CD14-positive monocyte (primary cell): ENCODE results near the gene IGSF10. TPM values are rescaled to one million over a fixed set of nuclear protein-coding genes. Genes with fewer than 3 reads are reported as not detected.

ENCODE experiments used
- DNase-seq, 3 donors: peaks; one replicate each; pipeline ENCODE4 v3.0.0-alpha.2; 2011 to 2022
- H2AFZ ChIP-seq: 2 replicates; pipeline ENCODE4 v1.6.0; 2012; ENCODE audit warnings: mild to moderate bottlenecking, low read depth, low read length, inconsistent platforms; ENCODE audit not compliant: insufficient read depth, poor library complexity, severe bottlenecking
- H3K27ac ChIP-seq, 2 donors: 1 replicate in 1 of 2; 2 replicates in 1 of 2; pipeline ENCODE4 v1.5.1; 2012 to 2013; ENCODE audit warnings: low read length in 2 of 2, control low read depth in 1 of 2, inconsistent platforms in 1 of 2, low read depth in 1 of 2, mild to moderate bottlenecking in 1 of 2
- H3K27me3 ChIP-seq, 2 donors: one replicate each; pipeline versions ENCODE4 v1.6.0 to v1.6.1; 2011 to 2013; ENCODE audit warnings: low read length in 2 of 2; ENCODE audit not compliant: control insufficient read depth in 2 of 2, insufficient read depth in 2 of 2
- H3K36me3 ChIP-seq, 2 donors: replicated peaks in 1 of 2; 1 replicate in 1 of 2; 2 replicates in 1 of 2; pipeline versions ENCODE4 v1.5.1 to v1.6.1; 2012 to 2013; ENCODE audit warnings: low read length in 2 of 2, control low read depth in 1 of 2, inconsistent platforms in 1 of 2, mild to moderate bottlenecking in 1 of 2; ENCODE audit not compliant: insufficient read depth in 2 of 2, control insufficient read depth in 1 of 2
- H3K4me1 ChIP-seq, 2 donors: 1 replicate in 1 of 2; 2 replicates in 1 of 2; pipeline versions ENCODE4 v1.5.1 to v1.6.1; 2012 to 2013; ENCODE audit warnings: low read length in 2 of 2, control low read depth in 1 of 2, inconsistent platforms in 1 of 2, mild to moderate bottlenecking in 1 of 2, moderate library complexity in 1 of 2; ENCODE audit not compliant: insufficient read depth in 2 of 2, control insufficient read depth in 1 of 2
- H3K4me2 ChIP-seq: replicated peaks from 2 replicates; pipeline ENCODE3; 2012; ENCODE audit warnings: low read length, moderate library complexity, mild to moderate bottlenecking; ENCODE audit not compliant: poor library complexity, severe bottlenecking; ENCODE audit errors: extremely low read depth
- H3K4me3 ChIP-seq, 3 experiments: fragments of 200-600 bp in 1 of 3; sonication (generic) in 1 of 3; replicated peaks in 1 of 3; 1 replicate in 2 of 3; 2 replicates in 1 of 3; pipeline ENCODE4 v1.5.1; 2011 to 2013; ENCODE audit warnings: low read length in 3 of 3, mild to moderate bottlenecking in 3 of 3, control low read depth in 2 of 3, low read depth in 2 of 3, inconsistent platforms in 1 of 3, moderate library complexity in 1 of 3
- H3K79me2 ChIP-seq: 2 replicates; pipeline ENCODE4 v1.6.0; 2012; ENCODE audit warnings: mild to moderate bottlenecking, control low read depth, inconsistent platforms, low read length, moderate library complexity; ENCODE audit not compliant: insufficient read depth
- H3K9ac ChIP-seq: 2 replicates; pipeline ENCODE4 v1.6.0; 2017; ENCODE audit warnings: low read length, mild to moderate bottlenecking; ENCODE audit not compliant: insufficient read depth, poor library complexity, severe bottlenecking
- H3K9me3 ChIP-seq, 2 donors: replicated peaks in 1 of 2; 1 replicate in 1 of 2; 2 replicates in 1 of 2; pipeline versions ENCODE4 v1.5.1 to v1.6.1; 2012 to 2013; ENCODE audit warnings: low read length in 2 of 2, control low read depth in 1 of 2; ENCODE audit not compliant: control insufficient read depth in 1 of 2, insufficient read depth in 1 of 2
- H4K20me1 ChIP-seq: 2 replicates; pipeline ENCODE4 v1.6.0; 2012; ENCODE audit warnings: mild to moderate bottlenecking, low read length, control low read depth, moderate library complexity; ENCODE audit not compliant: insufficient read depth
- H3K27ac Mint-ChIP-seq, 7 donors: one replicate each; pipeline ENCODE4 v1.8.0; 2020; ENCODE audit warnings: mild to moderate bottlenecking in 7 of 7, mixed read lengths in 7 of 7, moderate library complexity in 6 of 7, inconsistent platforms in 2 of 7
- H3K27me3 Mint-ChIP-seq, 3 donors: one replicate each; pipeline ENCODE4 v1.8.0; 2021 to 2022; ENCODE audit warnings: low read depth in 3 of 3, mild to moderate bottlenecking in 3 of 3, mixed read lengths in 3 of 3, moderate library complexity in 3 of 3, inconsistent platforms in 1 of 3
- H3K36me3 Mint-ChIP-seq, 2 donors: one replicate each; pipeline ENCODE4 v1.8.0; 2020; ENCODE audit warnings: mixed read lengths in 2 of 2, inconsistent platforms in 1 of 2, mild to moderate bottlenecking in 1 of 2
- H3K4me1 Mint-ChIP-seq: one replicate; pipeline ENCODE4 v1.8.0; 2020; ENCODE audit warnings: mild to moderate bottlenecking, mixed read lengths
- H3K4me3 Mint-ChIP-seq, 2 donors: one replicate each; pipeline ENCODE4 v1.8.0; 2020; ENCODE audit warnings: mild to moderate bottlenecking in 2 of 2, mixed read lengths in 2 of 2, moderate library complexity in 1 of 2
- H3K9me3 Mint-ChIP-seq, 7 donors: one replicate each; pipeline ENCODE4 v1.8.0; 2020 to 2022; ENCODE audit warnings: mixed read lengths in 7 of 7, mild to moderate bottlenecking in 6 of 7, moderate library complexity in 6 of 7, inconsistent platforms in 2 of 7
- WGBS: methylation state at CpG from one replicate; pipeline ENCODE4 v1.1.5; 2013; ENCODE audit warnings: missing lambda C conversion rate; ENCODE audit not compliant: insufficient coverage; 5-methylcytosine and 5-hydroxymethylcytosine counted together
- intact Hi-C, 2 donors: fragments of 100-400 bp; cut with micrococcal nuclease; formaldehyde crosslinking; loops; one replicate each; pipeline versions ENCODE4 v1.15.0 to v1.15.1; 2023
- polyA plus RNA-seq, 3 donors: library from polyadenylated mRNA; depleted of rRNA in 1 of 3; unstranded in 2 of 3; stranded (reverse) in 1 of 3; fragments of 300-500 nt in 2 of 3; fragments of >200 nt in 1 of 3; fragmentation: Illumina TruSeq in 2 of 3; gene quantifications; 1 replicate in 2 of 3; 2 replicates in 1 of 3; pipeline ENCODE4 v1.2.3, GENCODE V29; 2012 to 2021
- TF ChIP-seq, protein P1 (sequence below): fragments of 200-600 bp; IDR thresholded peaks from one replicate; pipeline ENCODE4 v1.8.0; 2022; ENCODE audit warnings: antibody characterized with exemption, mild to moderate bottlenecking

The IGSF10 gene
- polyA plus RNA-seq, 3 donors: 0.05 to 0.29 TPM; not detected in 1

DNA sequence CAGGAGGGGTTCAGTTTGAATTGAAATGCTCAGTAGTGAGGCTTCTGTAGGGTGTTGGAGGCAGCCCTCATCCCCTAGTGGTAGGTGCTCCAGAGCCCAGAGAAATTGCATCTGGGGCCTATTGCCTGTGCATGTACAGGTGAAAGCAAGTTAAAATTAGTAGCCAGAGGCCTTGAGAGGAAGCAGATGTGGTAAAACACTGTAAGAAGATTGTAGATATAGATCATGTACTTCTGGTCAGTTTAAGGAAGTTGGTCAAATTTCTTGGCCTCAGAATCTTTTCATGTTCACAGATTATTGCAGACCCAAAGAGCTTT is 34.6 kb downstream of the IGSF10 start:
- no peak overlapping the region for H3K9ac ChIP-seq
- no peak overlapping the region for H3K4me2 ChIP-seq
- H3K27ac ChIP-seq: no peak overlapping the region
- Mint-ChIP-seq H3K27ac (peak overlapping the region in 3 of 7 donors; percentile 43 to 59 (median 45)), H3K27me3 (no peaks in the 10 kb centered on the region), H3K4me1 (peaks cover 12% of the 10 kb centered on the region), H3K9me3 (peaks cover 0 to under 1% (median 0%) of the 10 kb centered on the region in 7 donors), H3K36me3 (no peaks in the 10 kb centered on the region), H3K4me3 (peak overlapping the region in 1 of 2 donors; percentile 28)
- H3K36me3 ChIP-seq: no peaks in the 10 kb centered on the region
- peaks cover 11 to 12% of the 10 kb centered on the region in 2 donors for H3K4me1 ChIP-seq
- no peaks in the 10 kb centered on the region for H4K20me1 ChIP-seq
- no peak overlapping the region for H3K4me3 ChIP-seq
- peak overlapping the region; percentile 54 for H2AFZ ChIP-seq
- TF ChIP-seq, protein P1, sequence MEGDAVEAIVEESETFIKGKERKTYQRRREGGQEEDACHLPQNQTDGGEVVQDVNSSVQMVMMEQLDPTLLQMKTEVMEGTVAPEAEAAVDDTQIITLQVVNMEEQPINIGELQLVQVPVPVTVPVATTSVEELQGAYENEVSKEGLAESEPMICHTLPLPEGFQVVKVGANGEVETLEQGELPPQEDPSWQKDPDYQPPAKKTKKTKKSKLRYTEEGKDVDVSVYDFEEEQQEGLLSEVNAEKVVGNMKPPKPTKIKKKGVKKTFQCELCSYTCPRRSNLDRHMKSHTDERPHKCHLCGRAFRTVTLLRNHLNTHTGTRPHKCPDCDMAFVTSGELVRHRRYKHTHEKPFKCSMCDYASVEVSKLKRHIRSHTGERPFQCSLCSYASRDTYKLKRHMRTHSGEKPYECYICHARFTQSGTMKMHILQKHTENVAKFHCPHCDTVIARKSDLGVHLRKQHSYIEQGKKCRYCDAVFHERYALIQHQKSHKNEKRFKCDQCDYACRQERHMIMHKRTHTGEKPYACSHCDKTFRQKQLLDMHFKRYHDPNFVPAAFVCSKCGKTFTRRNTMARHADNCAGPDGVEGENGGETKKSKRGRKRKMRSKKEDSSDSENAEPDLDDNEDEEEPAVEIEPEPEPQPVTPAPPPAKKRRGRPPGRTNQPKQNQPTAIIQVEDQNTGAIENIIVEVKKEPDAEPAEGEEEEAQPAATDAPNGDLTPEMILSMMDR: no peak
- no peaks in the 10 kb centered on the region for H3K9me3 ChIP-seq
- no peaks in the 10 kb centered on the region for H3K79me2 ChIP-seq
- DNase-seq: no peak
- intact Hi-C loops: no loop called here
- H3K27me3 ChIP-seq: no peaks in the 10 kb centered on the region

DNA sequence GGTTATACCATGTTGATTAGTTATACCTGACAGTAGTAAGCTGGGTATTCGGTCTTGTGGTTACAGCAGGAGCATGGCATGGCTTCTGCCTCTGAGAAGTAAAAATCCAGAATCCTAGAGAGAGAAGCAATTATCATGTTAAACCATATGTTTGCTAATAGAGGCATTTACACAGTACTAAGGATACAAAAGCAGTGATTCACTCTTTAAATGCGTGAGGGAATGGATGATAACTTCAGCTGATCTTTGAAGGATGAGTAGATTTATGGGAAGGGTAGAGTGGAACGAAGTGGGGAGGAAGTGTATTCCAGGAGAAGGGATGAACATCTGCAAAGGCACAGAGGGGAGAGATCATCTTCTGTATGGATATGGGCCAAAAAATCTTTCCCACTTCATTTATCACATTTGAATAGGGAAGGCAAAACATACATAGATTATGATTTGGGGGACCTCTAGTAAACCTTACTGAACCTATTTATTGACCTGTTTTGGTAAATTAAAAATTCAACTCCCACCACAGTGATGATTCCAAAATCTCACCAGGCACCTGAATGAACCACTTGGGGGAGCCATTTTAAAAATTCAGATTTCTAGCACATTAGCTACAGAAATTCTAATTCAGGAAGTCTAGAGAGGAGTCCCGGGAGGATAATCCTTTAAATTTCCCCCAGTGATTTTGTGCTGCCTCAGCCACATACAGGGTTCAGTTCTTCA is 35.1 kb downstream of the IGSF10 start:
- no peak overlapping the region for H3K4me3 ChIP-seq
- no peaks in the 10 kb centered on the region for H3K27me3 ChIP-seq
- no peaks in the 10 kb centered on the region for H4K20me1 ChIP-seq
- peak overlapping the region in 4 of 7 donors; percentile 3 to 45 (median 41) for H3K27ac Mint-ChIP-seq
- H3K9me3 Mint-ChIP-seq: peaks cover 0 to 3% (median 0%) of the 10 kb centered on the region in 7 donors
- no peaks in the 10 kb centered on the region for H3K36me3 Mint-ChIP-seq
- no peaks in the 10 kb centered on the region for H3K36me3 ChIP-seq
- TF ChIP-seq, protein P1: peak; percentile 28
- no peaks in the 10 kb centered on the region for H3K27me3 Mint-ChIP-seq
- H3K4me3 Mint-ChIP-seq: no peak overlapping the region
- peaks cover 11 to 12% of the 10 kb centered on the region in 2 donors for H3K4me1 ChIP-seq
- H3K4me2 ChIP-seq: no peak overlapping the region
- no peak overlapping the region for H3K27ac ChIP-seq
- no peak for DNase-seq
- H3K9me3 ChIP-seq: no peaks in the 10 kb centered on the region
- intact Hi-C loops: no loop called here
- no peak overlapping the region for H3K9ac ChIP-seq
- no peaks in the 10 kb centered on the region for H3K79me2 ChIP-seq
- H2AFZ ChIP-seq: peak overlapping the region; percentile 54
- H3K4me1 Mint-ChIP-seq: peaks cover 12% of the 10 kb centered on the region
- 100% methylated on average over 1 of the region's 4 CpGs for WGBS
